H9 (cell line): Measurements from ENCODE around the gene NUBPL. TPM values are rescaled to one million over a fixed set of nuclear protein-coding genes. Genes with fewer than 3 reads are reported as not detected.
"Not testable (repeated sequence)": the region's sequence is repeated elsewhere in the genome, so short reads cannot be mapped to it uniquely, and the experiment has no call there.

Experiments
- DNase-seq: peaks from one replicate; pipeline ENCODE4 v3.0.0-alpha.2; 2017
- H2AFZ ChIP-seq: one replicate; pipeline ENCODE4 v1.6.1; 2013; ENCODE audit warnings: mild to moderate bottlenecking, low read length, control low read depth, moderate library complexity
- H2AK5ac ChIP-seq: 2 replicates; pipeline ENCODE4 v1.6.1; 2013; ENCODE audit warnings: low read length, control low read depth, mixed read lengths; ENCODE audit not compliant: insufficient read length
- H2BK120ac ChIP-seq: one replicate; pipeline ENCODE4 v1.6.1; 2013; ENCODE audit warnings: low read depth, mild to moderate bottlenecking, low read length, control low read depth, inconsistent platforms; ENCODE audit not compliant: poor library complexity, severe bottlenecking
- H2BK12ac ChIP-seq: 2 replicates; pipeline ENCODE4 v1.6.1; 2013; ENCODE audit warnings: low read length, control low read depth, mixed read lengths, low read depth; ENCODE audit not compliant: insufficient read length
- H2BK15ac ChIP-seq: 2 replicates; pipeline ENCODE4 v1.6.1; 2013; ENCODE audit warnings: low read depth, low read length, control low read depth
- H2BK20ac ChIP-seq: one replicate; pipeline ENCODE4 v1.6.1; 2013; ENCODE audit warnings: low read depth, mild to moderate bottlenecking, low read length, control low read depth, inconsistent platforms; ENCODE audit not compliant: poor library complexity, severe bottlenecking
- H2BK5ac ChIP-seq: 2 replicates; pipeline ENCODE4 v1.6.1; 2013; ENCODE audit warnings: low read length, control low read depth, mixed read lengths; ENCODE audit not compliant: insufficient read length
- H3K14ac ChIP-seq: 2 replicates; pipeline ENCODE4 v1.6.1; 2013; ENCODE audit warnings: low read length, control low read depth; ENCODE audit not compliant: insufficient read depth
- H3K18ac ChIP-seq: 2 replicates; pipeline ENCODE4 v1.6.1; 2013; ENCODE audit warnings: low read depth, mild to moderate bottlenecking, mixed read lengths, low read length, control low read depth; ENCODE audit not compliant: insufficient read length
- H3K23ac ChIP-seq: 2 replicates; pipeline ENCODE4 v1.6.1; 2013; ENCODE audit warnings: low read length, control low read depth, mixed read lengths, low read depth; ENCODE audit not compliant: insufficient read length
- H3K23me2 ChIP-seq: 2 replicates; pipeline ENCODE4 v1.6.1; 2013; ENCODE audit warnings: low read depth, mild to moderate bottlenecking, mixed read lengths, low read length, control low read depth; ENCODE audit not compliant: insufficient read length, poor library complexity, severe bottlenecking
- H3K27ac ChIP-seq: 2 replicates; pipeline ENCODE4 v1.5.1; 2013; ENCODE audit warnings: low read length, control low read depth, mixed read lengths, low read depth; ENCODE audit not compliant: insufficient read length
- H3K27me3 ChIP-seq: 2 replicates; pipeline ENCODE4 v1.6.1; 2013; ENCODE audit warnings: low read length, control low read depth, inconsistent platforms; ENCODE audit not compliant: insufficient read depth
- H3K4ac ChIP-seq: 2 replicates; pipeline ENCODE4 v1.6.1; 2013; ENCODE audit warnings: low read depth, mild to moderate bottlenecking, control low read depth, inconsistent platforms, low read length, moderate library complexity
- H3K4me1 ChIP-seq: 2 replicates; pipeline ENCODE4 v1.6.1; 2013; ENCODE audit warnings: low read length, control low read depth, inconsistent platforms; ENCODE audit not compliant: insufficient read depth
- H3K4me2 ChIP-seq: 2 replicates; pipeline ENCODE4 v1.6.1; 2013; ENCODE audit warnings: low read length, control low read depth, mixed read lengths; ENCODE audit not compliant: insufficient read length, insufficient read depth
- H3K56ac ChIP-seq: 2 replicates; pipeline ENCODE4 v1.6.1; 2013; ENCODE audit warnings: low read depth, mild to moderate bottlenecking, mixed read lengths, low read length, control low read depth; ENCODE audit not compliant: insufficient read length
- H3K79me1 ChIP-seq: 2 replicates; pipeline ENCODE4 v1.6.1; 2013; ENCODE audit warnings: low read depth, mild to moderate bottlenecking, moderate library complexity, low read length, control low read depth, inconsistent platforms; ENCODE audit not compliant: insufficient read depth, poor library complexity, severe bottlenecking
- H3K79me2 ChIP-seq: 2 replicates; pipeline ENCODE4 v1.6.1; 2013; ENCODE audit warnings: low read length, control low read depth, inconsistent platforms; ENCODE audit not compliant: insufficient read depth
- H3K9ac ChIP-seq: 2 replicates; pipeline ENCODE4 v1.6.1; 2013; ENCODE audit warnings: low read length, control low read depth, mixed read lengths; ENCODE audit not compliant: insufficient read length; ENCODE audit errors: extremely low read depth
- H3K9me3 ChIP-seq: one replicate; pipeline ENCODE4 v1.6.1; 2013; ENCODE audit warnings: low read depth, low read length, inconsistent platforms; ENCODE audit not compliant: control insufficient read depth
- H3T11ph ChIP-seq: one replicate; pipeline ENCODE4 v1.6.1; 2013; ENCODE audit warnings: mild to moderate bottlenecking, low read length, control low read depth, inconsistent platforms
- H4K20me1 ChIP-seq: one replicate; pipeline ENCODE4 v1.6.1; 2013; ENCODE audit not compliant: control insufficient read depth, insufficient read length, insufficient read depth
- H4K5ac ChIP-seq: 2 replicates; pipeline ENCODE4 v1.6.1; 2013; ENCODE audit warnings: low read depth, mild to moderate bottlenecking, mixed read lengths, low read length, control low read depth; ENCODE audit not compliant: insufficient read length
- H4K8ac ChIP-seq: replicated peaks from 2 replicates; pipeline ENCODE4 v1.6.1; 2013; ENCODE audit warnings: low read length, control low read depth, mixed read lengths, low read depth; ENCODE audit not compliant: insufficient read length
- H4K91ac ChIP-seq: 2 replicates; pipeline ENCODE4 v1.6.1; 2013; ENCODE audit warnings: low read depth, mild to moderate bottlenecking, moderate library complexity, mixed read lengths, low read length, control low read depth; ENCODE audit not compliant: insufficient read length
- H3K27ac Mint-ChIP-seq, 3 experiments: 2 replicates in 2 of 3; 3 replicates in 1 of 3; pipeline ENCODE4 v1.8.0; 2020 to 2021; ENCODE audit warnings: mixed read lengths in 3 of 3, mild to moderate bottlenecking in 1 of 3, moderate library complexity in 1 of 3
- H3K27me3 Mint-ChIP-seq: 2 replicates; pipeline ENCODE4 v1.8.0; 2021; ENCODE audit warnings: low read depth, mild to moderate bottlenecking, moderate library complexity, mixed read lengths
- H3K36me3 Mint-ChIP-seq, 3 experiments: 2 replicates in 2 of 3; 3 replicates in 1 of 3; pipeline ENCODE4 v1.8.0; 2020 to 2021; ENCODE audit warnings: low read depth in 3 of 3, mixed read lengths in 3 of 3; ENCODE audit not compliant: insufficient read depth in 1 of 3
- H3K4me1 Mint-ChIP-seq, 2 experiments: 2 replicates each; pipeline ENCODE4 v1.8.0; 2020; ENCODE audit warnings: mixed read lengths in 2 of 2
- H3K4me3 Mint-ChIP-seq, 2 experiments: 2 replicates in 1 of 2; 3 replicates in 1 of 2; pipeline ENCODE4 v1.8.0; 2020 to 2021; ENCODE audit warnings: mild to moderate bottlenecking in 2 of 2, mixed read lengths in 2 of 2, moderate library complexity in 1 of 2
- H3K9me3 Mint-ChIP-seq, 2 experiments: 2 replicates in 1 of 2; 3 replicates in 1 of 2; pipeline ENCODE4 v1.8.0; 2020; ENCODE audit warnings: mild to moderate bottlenecking in 2 of 2, mixed read lengths in 2 of 2, moderate library complexity in 1 of 2
- WGBS: extraction: QIAGEN DNeasy Blood & Tissue Kit; methylation state at CpG from one replicate; pipeline ENCODE4 v1.1.7; 2013; ENCODE audit warnings: missing lambda C conversion rate, low lambda C conversion rate, mixed read lengths; ENCODE audit not compliant: insufficient read length; ENCODE audit errors: extremely low coverage; 5-methylcytosine and 5-hydroxymethylcytosine counted together
- total RNA-seq: library from RNA; stranded (reverse); gene quantifications from 2 replicates; pipeline ENCODE4 v1.2.1, GENCODE V29; 2021
- TF ChIP-seq, protein P1 (sequence below): fragments of 200-600 bp; sonication (generic); conservative IDR thresholded peaks from 3 replicates; pipeline ENCODE4 v1.8.0; 2021; ENCODE audit warnings: antibody characterized with exemption, mild to moderate bottlenecking

NUBPL gene
- total RNA-seq, 1 experiment from 2014 or later = 14.8 TPM

DNA sequence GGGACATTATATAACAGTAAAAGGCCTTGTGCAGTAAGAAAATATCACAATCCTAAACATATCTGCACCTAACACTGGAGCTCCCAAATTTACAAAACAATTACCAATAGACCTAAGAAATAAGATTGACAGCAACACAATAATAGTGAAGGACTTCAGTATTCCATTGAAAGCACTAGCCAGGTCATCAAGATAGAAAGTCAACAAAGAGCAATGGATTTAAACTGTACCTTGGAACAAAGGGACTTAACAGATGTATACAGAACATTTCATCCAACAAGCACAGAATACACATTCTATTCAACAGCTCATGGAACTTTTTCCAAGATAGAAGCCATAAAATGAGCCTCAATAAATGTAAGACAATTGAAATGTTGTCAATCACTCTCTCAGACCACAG is 306.4 kb downstream of the NUBPL start:
- Histone ChIP-seq H3K4ac (no peak overlapping the region), H3K79me2 (no peaks in the 10 kb centered on the region), H3K79me1 (no peaks in the 10 kb centered on the region), H3K4me1 (no peaks in the 10 kb centered on the region), H2AK5ac (no peak overlapping the region), H3T11ph (no peak overlapping the region), H2AFZ (no peak overlapping the region), H3K9ac (no peak overlapping the region), H3K4me2 (no peak overlapping the region), H4K91ac (no peak overlapping the region), H3K23me2 (no peaks in the 10 kb centered on the region), H2BK20ac (no peak overlapping the region), H3K27me3 (no peaks in the 10 kb centered on the region), H4K5ac (no peak overlapping the region), H3K27ac (no peak overlapping the region), H2BK12ac (no peak overlapping the region), H2BK120ac (no peak overlapping the region), H3K18ac (no peak overlapping the region), H4K8ac (no peak overlapping the region), H2BK5ac (no peak overlapping the region), H3K14ac (no peak overlapping the region), H3K9me3 (no peaks in the 10 kb centered on the region), H4K20me1 (no peaks in the 10 kb centered on the region), H3K56ac (no peak overlapping the region), H3K23ac (no peak overlapping the region), H2BK15ac (no peak overlapping the region)
- Mint-ChIP-seq H3K4me3 (no peak overlapping the region), H3K27me3 (no peaks in the 10 kb centered on the region; the same call in 1 of the 2 replicates), H3K9me3 (peaks cover 17 to 45% of the 10 kb centered on the region in 2 experiments), H3K4me1 (0 out of 4 replicates have a peak, but pooled peaks cover 0 to 3% of the 10 kb centered on the region in 2 experiments), H3K27ac (no peak overlapping the region), H3K36me3 (peaks cover 0 to 14% (median 2%) of the 10 kb centered on the region in 3 experiments; a peak in 1 of 7 replicates)
- DNase-seq = no peak
- TF ChIP-seq, protein P1, sequence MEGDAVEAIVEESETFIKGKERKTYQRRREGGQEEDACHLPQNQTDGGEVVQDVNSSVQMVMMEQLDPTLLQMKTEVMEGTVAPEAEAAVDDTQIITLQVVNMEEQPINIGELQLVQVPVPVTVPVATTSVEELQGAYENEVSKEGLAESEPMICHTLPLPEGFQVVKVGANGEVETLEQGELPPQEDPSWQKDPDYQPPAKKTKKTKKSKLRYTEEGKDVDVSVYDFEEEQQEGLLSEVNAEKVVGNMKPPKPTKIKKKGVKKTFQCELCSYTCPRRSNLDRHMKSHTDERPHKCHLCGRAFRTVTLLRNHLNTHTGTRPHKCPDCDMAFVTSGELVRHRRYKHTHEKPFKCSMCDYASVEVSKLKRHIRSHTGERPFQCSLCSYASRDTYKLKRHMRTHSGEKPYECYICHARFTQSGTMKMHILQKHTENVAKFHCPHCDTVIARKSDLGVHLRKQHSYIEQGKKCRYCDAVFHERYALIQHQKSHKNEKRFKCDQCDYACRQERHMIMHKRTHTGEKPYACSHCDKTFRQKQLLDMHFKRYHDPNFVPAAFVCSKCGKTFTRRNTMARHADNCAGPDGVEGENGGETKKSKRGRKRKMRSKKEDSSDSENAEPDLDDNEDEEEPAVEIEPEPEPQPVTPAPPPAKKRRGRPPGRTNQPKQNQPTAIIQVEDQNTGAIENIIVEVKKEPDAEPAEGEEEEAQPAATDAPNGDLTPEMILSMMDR = no peak

DNA sequence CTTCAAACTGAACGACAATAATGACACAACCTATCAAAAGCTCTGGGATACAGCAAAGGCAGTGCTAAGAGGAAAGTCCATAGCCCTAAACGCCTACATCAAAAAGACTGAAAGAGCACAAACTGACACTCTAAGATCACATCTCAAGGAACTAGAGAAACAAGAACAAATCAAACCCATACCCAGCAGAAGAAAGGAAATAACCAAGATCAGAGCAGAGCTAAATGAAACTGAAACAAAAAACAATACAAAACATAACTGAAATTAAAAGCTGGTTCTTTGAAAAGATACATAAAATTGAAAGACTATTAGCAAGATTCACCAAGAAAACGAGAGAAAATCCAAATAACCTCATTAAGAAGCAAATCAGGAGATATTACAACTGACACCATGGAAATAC is 306.9 kb downstream of the NUBPL start:
- not testable (repeated sequence) for DNase-seq, H4K91ac ChIP-seq, H4K8ac ChIP-seq, H2BK12ac ChIP-seq, H3K4ac ChIP-seq, H2BK120ac ChIP-seq, H3K27me3 Mint-ChIP-seq, H3K9me3 ChIP-seq, H3K79me2 ChIP-seq, H3K56ac ChIP-seq, H3K14ac ChIP-seq, H3K23ac ChIP-seq, H3K4me1 ChIP-seq, H3T11ph ChIP-seq, H2BK15ac ChIP-seq, H3K4me1 Mint-ChIP-seq, H4K5ac ChIP-seq, H2AK5ac ChIP-seq, H2AFZ ChIP-seq, H3K18ac ChIP-seq, H3K9ac ChIP-seq, H3K27me3 ChIP-seq, H3K23me2 ChIP-seq, H3K27ac ChIP-seq, H2BK20ac ChIP-seq, H3K4me3 Mint-ChIP-seq, H3K79me1 ChIP-seq, H4K20me1 ChIP-seq, H2BK5ac ChIP-seq, H3K4me2 ChIP-seq, H3K27ac Mint-ChIP-seq
- Mint-ChIP-seq H3K36me3 (peaks cover 0 to 14% (median 2%) of the 10 kb centered on the region in 3 experiments; a peak in 1 of 7 replicates), H3K9me3 (peaks cover 17 to 43% of the 10 kb centered on the region in 2 experiments)
- no CpG with 5 or more reads among the region's 3 CpGs for WGBS
